HuH-7 (cell line): ENCODE data around the gene AZU1.

Source experiments
- DNase-seq: peaks from one replicate; pipeline ENCODE4 v3.0.0; 2011; ENCODE audit warnings: low spot score

The AZU1 gene

GRCh38 chr19:797528-798414 lies 29.9 kb upstream of the AZU1 start:
- DNase-seq = peak; percentile 91

DNA sequence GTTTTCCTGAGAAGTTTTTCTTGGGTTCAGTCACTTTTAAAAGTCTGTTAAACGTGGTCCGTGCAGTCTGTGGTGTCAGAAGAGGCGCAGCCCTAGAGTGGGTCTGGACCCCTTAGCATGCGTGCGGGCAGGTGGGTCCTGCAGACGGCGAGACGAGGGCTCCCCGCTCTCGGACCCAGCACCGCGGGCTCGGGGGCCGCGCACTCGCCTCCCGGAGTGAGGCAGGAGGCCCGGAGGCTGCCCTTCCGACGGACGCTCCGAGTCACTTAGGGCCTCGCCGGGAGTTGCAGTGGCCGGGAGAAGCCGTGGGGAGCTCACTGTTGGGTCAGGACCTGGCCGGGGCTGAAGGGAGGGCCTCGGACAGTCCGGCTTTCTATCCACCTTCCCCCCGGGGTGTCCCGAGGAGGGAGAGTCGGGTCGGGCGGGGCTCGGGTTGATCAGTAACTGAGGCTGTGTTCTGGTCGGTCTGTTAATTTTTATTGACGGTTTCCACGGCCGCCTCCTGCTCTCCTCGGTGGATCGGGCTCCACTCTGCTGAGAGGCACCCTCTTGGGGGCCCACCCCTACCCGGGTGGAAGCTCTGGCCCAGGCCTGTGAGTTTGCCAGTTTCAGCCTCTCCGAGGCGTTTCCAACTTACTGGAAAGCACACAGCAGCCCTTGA lies 29.1 kb upstream of the AZU1 start:
- no peak for DNase-seq

GRCh38 chr19:799076-799881 lies 28.4 kb upstream of the AZU1 start:
- DNase-seq = no peak

DNA sequence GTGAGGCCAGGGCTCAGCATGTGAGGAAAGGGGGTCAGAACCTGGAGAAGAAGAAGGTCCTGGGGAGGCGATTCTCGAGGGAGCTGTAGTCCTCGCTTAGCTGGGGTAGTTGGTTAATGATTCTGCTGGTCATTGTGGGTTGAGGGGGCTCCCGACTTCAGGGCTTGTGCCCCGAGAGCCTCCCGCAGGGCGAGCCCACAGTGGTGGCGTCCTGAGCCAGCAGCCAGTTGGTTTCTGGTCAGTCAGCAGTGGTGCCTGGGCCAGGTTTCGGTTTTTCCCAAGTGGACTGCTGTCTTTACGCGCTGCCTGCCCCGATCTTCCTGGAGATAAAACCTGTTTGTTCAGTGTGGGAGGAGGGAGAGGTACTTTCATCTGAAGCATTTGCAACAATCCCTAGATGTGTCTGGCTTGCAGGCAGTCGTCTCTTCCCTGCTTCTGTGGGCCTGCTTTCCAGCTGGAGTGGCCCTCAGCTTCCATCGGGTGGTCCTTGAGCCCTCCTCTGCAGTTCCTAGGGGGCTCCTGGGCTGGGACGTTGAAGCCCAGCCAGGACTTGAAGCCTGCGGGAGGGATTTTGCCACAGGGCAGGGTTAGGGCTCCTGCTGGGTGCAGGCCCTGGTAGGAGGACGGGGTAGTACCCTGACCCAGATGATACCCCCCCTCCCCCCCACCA lies 27.1 kb upstream of the AZU1 start:
- no peak for DNase-seq

GRCh38 chr19:801030-801860 lies 26.4 kb upstream of the AZU1 start:
- no peak for DNase-seq

- DNase-seq = no peak
These were observed 25.7 kb upstream of the AZU1 start for GRCh38 chr19:801861-802497.

DNA sequence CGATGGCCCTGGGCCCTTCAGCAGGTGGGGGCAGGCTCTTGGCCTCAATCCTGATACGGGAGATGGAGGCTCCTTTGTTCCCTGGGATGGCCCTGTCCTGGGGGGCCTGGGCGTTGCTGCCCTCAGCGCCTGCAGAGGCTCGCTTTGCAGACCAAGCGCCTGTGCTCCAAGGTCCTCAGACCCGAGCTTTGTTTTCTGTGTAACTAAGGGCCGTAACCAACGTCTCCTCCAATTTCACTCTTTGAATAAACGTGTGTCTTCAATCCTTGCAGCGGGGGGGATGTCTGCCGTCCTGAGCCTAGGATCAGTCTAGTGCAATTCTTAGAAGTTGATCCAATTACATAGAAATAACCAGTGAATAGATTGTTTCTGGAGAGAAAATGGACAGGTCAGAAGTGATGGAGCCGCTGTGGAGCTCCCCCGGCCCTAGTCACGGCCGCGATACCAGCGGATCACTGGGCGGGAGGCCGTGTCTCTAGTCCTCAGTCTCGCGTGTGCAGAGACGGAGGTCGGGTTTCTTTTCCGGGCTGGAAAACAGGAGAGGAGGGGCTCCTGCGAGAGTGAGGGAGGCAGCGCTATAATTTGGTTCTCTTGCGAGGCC lies 25.0 kb upstream of the AZU1 start:
- no peak for DNase-seq

DNA sequence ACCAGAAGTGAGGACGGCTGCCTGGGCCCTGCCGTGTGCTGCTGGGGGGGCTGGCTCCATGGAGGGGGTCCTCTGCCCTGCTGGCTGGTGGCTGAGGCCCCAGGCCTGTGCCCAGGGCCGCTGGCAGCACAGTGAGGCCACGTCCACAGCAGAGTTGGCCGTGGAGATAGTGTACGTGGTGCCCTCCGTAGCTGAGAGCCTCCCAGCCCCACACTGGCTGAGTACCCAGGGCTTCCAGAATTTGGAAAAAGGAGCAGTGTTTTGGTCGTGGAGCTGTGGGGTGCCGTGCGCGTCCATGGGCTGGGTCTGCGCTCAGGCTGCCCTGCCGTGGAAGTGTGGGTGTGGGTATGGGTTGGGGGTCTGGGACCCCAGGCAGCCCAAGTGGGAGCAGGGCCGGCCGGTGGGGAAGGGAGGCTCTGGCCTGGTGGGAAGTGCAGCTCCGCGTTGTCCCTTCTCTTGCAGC lies 24.5 kb upstream of the AZU1 start:
- no peak for DNase-seq

DNA sequence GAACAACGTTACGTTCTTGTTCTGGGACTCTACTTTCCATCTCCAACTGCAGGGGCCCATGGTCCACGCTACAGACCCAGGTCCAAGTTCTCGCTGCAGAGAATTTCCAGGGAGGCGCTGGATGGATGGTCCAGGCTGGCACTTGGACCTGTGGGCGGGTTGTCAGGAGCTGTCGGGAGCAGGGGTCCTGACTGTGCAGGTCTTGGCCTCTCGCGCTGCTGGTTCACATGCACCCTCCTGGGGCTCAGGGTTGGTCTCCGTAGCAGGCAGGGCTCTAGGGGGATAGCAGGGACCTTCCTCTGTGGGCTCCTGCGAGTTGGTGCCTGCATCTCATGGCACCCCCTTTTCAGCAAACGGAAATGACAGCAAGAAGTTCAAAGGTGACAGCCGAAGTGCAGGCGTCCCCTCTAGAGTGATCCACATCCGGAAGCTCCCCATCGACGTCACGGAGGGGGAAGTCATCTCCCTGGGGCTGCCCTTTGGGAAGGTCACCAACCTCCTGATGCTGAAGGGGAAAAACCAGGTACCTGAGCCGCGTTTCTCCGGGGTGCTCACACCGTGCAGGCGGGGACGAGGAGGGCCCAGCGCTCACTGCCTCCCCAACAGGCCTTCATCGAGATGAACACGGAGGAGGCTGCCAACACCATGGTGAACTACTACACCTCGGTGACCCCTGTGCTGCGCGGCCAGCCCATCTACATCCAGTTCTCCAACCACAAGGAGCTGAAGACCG lies 23.8 kb upstream of the AZU1 start:
- no peak for DNase-seq

- DNase-seq = no peak
These were observed 23.0 kb upstream of the AZU1 start for GRCh38 chr19:804419-805165.

DNA sequence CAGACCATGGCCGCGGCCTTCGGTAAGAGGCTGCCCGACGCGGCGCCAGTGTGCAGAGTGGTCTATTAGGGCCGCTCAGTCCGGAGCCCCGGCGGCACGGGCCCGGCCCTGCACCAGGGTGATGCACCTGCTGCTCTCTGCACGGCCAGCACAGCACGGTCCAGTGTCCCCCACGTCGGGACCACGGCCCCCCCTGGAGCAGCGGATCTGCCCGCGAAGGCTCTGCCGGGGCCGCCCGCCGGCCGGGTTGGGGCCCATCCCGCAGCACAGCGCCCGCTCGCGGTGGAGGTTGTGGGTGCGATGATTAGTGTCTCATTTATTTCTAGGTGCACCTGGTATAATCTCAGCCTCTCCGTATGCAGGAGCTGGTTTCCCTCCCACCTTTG lies 22.5 kb upstream of the AZU1 start:
- no peak for DNase-seq

DNA sequence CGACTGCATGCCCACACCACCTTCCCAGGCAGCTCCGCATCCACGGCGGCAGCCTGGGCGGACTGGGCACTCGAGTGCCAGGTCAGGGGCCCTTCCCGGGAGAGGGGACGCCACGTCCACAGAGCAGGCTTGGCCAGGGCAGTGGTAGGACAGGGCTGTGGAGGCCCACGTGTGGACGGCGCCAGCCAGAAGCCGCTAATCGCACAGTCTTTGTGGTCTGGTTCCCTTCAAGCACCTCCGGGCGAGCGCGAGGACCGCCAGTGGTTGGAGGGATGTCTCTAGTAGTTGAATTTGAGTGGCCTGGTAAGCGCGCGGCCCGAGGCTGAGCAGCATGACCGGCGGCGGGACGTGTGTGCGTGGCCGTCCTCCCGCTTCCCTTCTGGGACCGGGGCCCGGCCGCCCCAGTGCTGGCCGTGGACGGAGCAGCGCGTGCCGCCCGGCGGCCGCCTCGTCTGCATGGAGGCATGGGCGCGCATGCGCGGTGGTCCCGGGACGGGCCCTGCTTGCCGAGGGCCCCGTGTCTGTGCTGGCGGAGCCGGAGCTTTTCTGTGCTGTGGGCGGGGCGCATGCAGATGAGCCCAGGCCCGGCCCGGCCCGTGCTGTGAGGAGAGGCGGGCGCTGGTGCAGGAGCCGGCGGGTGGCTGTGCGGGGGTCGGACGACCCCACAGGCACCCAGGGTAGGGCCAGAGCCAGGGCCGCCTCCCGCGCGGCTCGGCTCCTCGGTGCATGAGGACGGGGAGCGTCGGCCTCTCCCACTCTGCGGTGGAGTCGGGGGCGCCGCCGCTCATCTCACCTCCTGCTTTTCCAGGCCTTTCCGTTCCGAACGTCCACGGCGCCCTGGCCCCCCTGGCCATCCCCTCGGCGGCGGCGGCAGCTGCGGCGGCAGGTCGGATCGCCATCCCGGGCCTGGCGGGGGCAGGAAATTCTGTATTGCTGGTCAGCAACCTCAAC lies 21.8 kb upstream of the AZU1 start:
- no peak for DNase-seq

- no peak for DNase-seq
These were observed 20.7 kb upstream of the AZU1 start for GRCh38 chr19:806815-807421.

- no peak for DNase-seq
These were observed 19.8 kb upstream of the AZU1 start for GRCh38 chr19:807627-808422.

DNA sequence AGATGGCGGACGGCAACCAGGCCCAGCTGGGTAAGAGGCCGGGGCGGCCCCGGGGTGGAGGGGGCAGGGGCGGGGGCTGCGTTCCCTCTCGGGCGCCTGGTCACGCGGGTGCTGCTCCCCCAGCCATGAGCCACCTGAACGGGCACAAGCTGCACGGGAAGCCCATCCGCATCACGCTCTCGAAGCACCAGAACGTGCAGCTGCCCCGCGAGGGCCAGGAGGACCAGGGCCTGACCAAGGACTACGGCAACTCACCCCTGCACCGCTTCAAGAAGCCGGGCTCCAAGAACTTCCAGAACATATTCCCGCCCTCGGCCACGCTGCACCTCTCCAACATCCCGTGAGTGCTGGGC lies 19.2 kb upstream of the AZU1 start:
- no peak for DNase-seq

DNA sequence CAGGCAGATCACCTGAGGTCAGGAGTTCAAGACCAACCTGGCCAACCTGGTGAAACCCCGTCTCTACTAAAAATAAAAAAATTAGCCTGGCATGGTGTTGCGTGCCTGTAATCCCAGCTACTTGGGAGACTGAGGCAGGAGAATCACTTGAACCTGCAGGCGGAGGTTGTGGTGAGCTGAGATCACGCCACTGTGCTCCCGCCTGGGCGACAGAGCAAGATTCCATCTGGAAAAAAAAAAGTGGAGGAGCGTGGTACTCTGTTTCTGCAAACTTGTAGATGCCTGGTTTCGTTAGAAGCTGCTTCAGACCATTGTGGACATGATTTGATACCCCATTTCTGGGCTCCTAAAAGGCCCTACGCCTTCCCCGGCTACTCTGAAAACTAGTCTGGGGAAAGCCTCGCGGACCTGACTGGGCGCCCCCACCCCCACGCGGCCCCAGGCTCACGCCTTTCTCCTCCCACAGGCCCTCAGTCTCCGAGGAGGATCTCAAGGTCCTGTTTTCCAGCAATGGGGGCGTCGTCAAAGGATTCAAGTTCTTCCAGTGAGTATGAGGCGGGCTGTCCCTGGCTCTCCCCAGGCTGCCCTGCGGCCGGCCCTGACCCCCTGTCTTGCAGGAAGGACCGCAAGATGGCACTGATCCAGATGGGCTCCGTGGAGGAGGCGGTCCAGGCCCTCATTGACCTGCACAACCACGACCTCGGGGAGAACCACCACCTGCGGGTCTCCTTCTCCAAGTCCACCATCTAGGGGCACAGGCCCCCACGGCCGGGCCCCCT lies 17.4 kb upstream of the AZU1 start:
- DNase-seq = no peak
